Esophagus muscularis mucosa (tissue), 3 donors: ENCODE results near the gene PLD4.

Experiments used
- CTCF ChIP-seq, 3 experiments: fragments of 200-600 bp in 2 of 3; fragments of 450-650 bp in 1 of 3; sonication (generic) in 2 of 3; IDR thresholded peaks; one replicate each; pipeline ENCODE4 v1.5.1; 2017 to 2019; ENCODE audit warnings: antibody characterized with exemption in 3 of 3, mild to moderate bottlenecking in 2 of 3, moderate library complexity in 1 of 3
- EP300 ChIP-seq: sonication (generic); formaldehyde crosslinking; IDR thresholded peaks from one replicate; pipeline ENCODE4 v1.6.1; 2017; ENCODE audit warnings: antibody characterized with exemption

DNA sequence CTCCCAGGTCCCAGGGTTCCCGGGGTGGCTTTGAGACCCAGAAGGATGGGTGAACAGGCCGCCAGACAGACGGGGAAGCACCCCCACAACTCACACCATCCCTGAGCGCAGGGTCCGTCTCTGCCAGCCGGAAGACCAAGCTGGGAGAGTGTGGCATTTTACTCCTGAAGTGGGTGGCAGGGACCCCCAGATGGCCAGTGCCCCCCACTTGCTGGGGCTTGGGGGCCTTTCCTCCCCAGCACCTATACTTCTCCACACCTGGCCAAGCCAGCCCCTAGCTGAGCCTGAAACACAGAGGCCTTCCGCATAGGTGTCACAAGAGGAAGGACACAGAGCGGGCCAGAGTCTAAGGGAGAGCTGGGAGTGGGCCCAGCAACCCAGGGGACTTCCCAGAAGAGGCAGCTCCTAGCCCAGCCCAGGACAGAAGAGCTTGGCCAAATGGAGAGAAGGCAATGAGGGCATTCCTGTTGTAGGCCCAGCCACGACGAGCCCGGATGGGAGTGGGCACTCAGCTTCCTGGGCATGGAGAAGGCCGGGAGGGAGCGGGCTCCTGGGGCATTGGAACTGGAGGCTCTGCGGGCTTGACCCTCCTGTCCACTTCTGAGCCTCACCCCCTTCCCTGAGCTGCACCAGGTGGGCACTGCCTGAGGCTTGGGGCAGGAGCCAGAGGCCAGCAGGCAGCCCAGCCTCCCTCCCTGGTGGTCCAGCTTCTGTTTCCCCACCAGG lies 50.1 kb downstream of the PLD4 start:
- TF ChIP-seq CTCF (IDR thresholded peaks at IDR 0.05): no peak
- no peak for TF ChIP-seq EP300
